Activated T-helper 1 cell treated with anti-CD3 and anti-CD28 coated beads, Interleukin-2, amount 50 U/mL, for 16 hours (primary cell): Measurements from ENCODE around the gene LMOD3.

Source experiments
- DNase-seq, 2 donors: peaks; one replicate each; pipeline ENCODE4 v3.0.0-alpha.2; 2020; ENCODE audit warnings: low read depth in 1 of 2, low spot score in 1 of 2

The LMOD3 gene

GRCh38 chr3:69122403-69122802, at the start of gene LMOD3:
Gene LMOD3 (minus strand): TSS chr3:69122595. CDS start chr3:69122386, 209 bp downstream.
- no peak for DNase-seq

- no peak for DNase-seq
Measured at GRCh38 chr3:69172058-69172457, 49.7 kb upstream of the LMOD3 start.

GRCh38 chr3:69166446-69166845, 44.1 kb upstream of the LMOD3 start:
- DNase-seq: no peak

GRCh38 chr3:69165744-69166143, 43.3 kb upstream of the LMOD3 start:
- DNase-seq: no peak

- no peak for DNase-seq
Measured at GRCh38 chr3:69164296-69164695, 41.9 kb upstream of the LMOD3 start.

DNA sequence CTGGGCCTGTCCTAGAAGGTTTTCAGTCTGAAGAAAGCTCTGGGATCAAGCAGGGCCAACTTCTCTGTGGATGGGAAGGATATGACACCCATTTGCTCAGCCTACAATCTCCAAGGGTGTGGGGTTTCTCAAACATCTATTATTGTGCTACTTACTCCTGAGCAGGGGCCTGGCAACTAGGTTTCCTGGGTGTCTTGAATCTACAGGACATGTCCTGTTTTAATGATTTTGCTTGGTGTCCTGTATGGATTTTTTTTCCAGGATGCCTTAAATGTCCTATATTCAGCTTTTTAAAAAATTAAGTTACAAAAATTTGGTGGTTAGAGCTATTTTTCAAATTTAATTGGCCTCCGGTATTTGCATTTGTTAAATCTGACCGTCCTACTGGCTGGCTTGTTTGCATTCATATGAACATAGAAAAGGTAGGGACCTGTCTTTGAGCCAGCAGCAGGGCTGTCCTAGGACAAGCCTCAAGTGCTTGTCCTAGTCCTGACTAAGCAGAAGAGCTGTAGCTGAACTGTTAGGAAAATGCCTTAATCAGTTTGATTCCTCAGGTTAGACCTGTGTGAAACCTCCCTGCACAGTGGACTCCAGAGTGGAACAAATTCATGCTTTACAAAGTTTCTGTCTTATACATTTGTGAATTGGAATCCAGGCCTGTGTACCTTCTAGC, 40.0 kb upstream of the LMOD3 start:
- DNase-seq: no peak

- no peak for DNase-seq
Measured at GRCh38 chr3:69161587-69162307, 39.4 kb upstream of the LMOD3 start.

GRCh38 chr3:69160525-69160924, 38.1 kb upstream of the LMOD3 start:
- DNase-seq: no peak

DNA sequence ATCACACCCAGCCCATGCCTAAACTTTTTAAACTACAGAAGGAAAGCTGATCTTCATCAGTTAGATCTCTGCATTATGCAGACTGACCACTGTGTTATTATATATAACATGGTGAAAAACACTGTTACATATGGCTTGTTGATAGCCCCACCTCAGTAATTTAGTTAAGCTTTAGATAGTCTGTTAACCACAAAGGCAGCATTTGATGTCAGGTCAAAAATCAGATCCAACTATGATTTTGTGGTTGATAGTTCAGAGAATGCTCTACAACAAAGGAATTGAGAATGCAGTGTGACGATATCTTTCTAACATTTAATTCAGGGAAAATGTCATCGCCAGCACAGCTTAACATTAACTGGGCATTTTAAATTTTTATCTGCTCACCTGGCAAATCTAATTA, 37.7 kb upstream of the LMOD3 start:
- no peak for DNase-seq

DNA sequence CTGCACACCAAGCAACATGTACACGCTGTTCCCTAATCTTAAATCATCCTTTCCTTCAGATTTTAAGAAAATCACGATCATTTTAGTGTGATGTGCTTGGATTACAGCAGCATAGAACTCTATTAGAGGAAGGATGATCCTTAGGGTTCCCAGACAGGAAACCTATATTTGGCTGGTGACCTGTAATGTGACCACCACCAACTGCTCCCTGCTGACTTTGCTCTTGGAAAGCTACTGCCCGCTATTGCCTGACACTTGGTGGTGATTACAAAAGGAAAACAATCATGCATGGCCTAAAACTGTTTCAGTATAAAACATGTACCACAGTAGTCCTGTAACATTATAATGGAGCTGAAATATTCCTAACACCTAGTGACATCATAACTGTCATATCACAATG, 27.2 kb upstream of the LMOD3 start:
- DNase-seq: no peak

GRCh38 chr3:69145688-69146087, 23.3 kb upstream of the LMOD3 start:
- DNase-seq: no peak

- DNase-seq: no peak
Measured at GRCh38 chr3:69144631-69145245, 22.3 kb upstream of the LMOD3 start.

DNA sequence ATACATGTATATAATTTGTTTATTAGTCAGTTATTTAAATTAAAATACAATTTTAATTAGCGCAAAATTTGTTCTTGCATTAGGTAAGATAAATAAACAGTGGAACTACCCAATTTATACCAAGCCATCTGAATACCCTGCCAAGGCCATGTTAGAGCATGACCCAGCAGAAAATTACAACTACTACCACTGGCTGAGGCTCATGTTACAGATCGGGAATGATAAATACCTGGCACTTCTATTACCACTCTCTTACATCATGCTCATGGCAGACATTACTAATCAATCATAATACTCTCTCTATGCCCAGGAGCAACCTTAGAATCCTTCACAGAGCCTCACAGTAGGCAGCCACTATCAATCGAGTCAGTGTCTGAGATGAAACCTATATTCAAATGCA, 21.2 kb upstream of the LMOD3 start:
- DNase-seq: no peak

DNA sequence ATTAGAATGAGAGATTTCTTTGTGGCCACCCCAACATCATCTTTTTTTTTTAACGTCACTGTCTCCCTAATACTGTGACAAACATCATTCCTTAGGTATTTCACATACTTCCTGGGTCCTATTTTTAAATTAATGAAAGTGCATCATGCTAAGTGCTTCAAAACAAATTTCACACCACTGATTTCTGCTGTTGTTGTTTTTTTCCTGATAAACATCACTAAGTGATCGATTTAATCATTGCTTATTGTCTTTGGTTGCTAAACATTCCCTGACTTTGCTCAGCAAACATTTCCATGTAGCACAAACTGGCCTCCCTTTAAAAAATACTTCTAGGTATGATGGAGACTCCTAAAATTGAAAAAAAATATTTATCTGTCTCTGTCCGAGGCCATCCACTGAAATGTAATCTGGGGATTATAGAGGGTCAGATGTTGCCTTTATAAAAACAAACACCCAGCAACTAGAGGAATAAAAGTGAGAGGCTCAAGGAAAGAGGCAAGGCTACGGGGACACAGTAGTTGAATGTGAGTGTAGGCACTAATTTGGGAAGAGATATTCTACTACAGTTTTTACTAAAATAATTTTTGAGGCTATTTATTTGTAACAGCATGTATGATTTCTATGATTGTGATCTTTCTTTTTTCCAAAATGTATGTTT, 20.5 kb upstream of the LMOD3 start:
- no peak for DNase-seq

GRCh38 chr3:69142090-69142489, 19.7 kb upstream of the LMOD3 start:
- DNase-seq: no peak

DNA sequence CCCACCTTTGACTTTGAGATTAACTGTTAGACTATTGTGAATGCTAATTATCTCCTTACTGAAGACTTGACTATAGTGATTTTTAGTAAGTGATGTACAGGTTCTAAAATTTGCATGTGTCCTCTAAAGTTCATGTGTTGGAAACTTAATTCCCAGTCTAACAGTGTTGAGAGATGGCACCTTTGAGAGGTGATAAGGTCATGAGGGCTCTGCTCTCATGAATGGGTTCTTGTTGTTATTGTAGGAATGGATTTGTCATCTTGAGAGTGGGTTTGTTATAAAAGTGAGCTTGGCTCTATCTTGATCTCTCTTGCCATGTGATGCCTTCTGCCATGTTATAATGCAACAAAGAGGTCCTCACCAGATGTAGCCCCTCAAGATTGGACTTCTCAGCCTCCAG, 18.9 kb upstream of the LMOD3 start:
- DNase-seq: no peak

DNA sequence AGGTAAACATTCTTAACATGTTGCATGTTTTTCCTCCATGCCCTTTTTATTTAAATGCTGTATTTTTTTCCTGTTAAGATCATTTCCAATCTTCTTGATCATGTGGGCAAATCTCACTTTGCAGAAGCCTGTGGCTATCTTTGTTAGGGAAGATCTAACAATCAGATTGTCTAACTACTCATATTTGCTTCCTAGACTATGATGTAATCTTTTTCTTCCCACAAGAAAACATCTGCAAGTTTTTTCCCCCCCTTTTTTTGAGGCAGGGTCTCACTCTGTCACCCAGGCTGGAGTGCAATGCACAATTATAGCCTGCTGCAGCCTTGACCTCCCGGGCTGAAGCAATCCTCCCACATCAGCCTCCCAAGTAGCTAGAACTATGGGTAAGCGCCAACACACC, 15.0 kb upstream of the LMOD3 start:
- no peak for DNase-seq

GRCh38 chr3:69137005-69137404, 14.6 kb upstream of the LMOD3 start:
- no peak for DNase-seq

DNA sequence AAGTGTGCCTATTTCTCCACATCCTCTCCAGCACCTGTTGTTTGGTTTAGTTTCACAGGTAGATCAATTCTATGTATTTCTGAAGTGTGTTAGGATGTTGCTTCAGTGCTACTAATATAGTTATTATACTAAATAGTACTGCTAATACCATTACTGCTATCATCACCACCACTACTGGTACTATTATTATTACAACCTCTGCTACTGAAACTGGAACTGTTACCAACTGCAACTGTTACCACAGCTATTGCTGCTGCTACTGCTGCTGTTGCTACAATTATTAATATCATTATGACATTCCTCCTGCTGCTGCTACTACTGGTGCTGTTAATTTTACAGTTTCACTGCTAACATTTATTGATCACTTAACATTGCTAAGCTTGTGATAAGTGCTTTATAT, 8.3 kb upstream of the LMOD3 start:
- DNase-seq: no peak

- no peak for DNase-seq
Measured at GRCh38 chr3:69129531-69129930, 7.1 kb upstream of the LMOD3 start.

GRCh38 chr3:69128509-69128908, 6.1 kb upstream of the LMOD3 start:
- no peak for DNase-seq

- no peak for DNase-seq
Measured at GRCh38 chr3:69126999-69127398, 4.6 kb upstream of the LMOD3 start.
